ENCODE data around the gene OXER1.

The OXER1 gene, protein sequence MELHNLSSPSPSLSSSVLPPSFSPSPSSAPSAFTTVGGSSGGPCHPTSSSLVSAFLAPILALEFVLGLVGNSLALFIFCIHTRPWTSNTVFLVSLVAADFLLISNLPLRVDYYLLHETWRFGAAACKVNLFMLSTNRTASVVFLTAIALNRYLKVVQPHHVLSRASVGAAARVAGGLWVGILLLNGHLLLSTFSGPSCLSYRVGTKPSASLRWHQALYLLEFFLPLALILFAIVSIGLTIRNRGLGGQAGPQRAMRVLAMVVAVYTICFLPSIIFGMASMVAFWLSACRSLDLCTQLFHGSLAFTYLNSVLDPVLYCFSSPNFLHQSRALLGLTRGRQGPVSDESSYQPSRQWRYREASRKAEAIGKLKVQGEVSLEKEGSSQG

DNA sequence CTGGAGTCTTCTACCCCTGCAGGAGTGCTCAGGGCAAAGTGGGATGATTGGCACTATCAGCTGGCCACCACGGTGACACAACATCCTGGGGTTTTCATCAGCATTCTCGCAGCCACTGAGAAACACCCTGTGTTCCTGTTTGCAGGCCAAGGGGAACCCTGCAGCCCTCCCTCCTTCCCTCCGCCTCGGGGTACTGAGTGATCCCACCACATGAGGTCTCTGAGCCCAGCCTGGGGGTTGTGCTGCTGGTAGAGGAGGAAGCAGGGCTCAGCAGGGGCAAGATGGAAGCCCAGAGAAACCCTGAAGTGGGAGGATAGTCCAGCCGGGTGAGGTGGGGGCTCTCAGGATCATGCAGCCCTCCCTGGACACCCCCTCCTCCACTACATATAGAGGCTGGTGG, at the start of gene OXER1:
TSS of gene OXER1 (minus strand) at position 40 of the 400 bp plus-strand sequence. CDS start 73 bp downstream, outside the sequence.
- no peak for DNase-seq (ENCODE audit: low read depth in 2 of 2)

DNA sequence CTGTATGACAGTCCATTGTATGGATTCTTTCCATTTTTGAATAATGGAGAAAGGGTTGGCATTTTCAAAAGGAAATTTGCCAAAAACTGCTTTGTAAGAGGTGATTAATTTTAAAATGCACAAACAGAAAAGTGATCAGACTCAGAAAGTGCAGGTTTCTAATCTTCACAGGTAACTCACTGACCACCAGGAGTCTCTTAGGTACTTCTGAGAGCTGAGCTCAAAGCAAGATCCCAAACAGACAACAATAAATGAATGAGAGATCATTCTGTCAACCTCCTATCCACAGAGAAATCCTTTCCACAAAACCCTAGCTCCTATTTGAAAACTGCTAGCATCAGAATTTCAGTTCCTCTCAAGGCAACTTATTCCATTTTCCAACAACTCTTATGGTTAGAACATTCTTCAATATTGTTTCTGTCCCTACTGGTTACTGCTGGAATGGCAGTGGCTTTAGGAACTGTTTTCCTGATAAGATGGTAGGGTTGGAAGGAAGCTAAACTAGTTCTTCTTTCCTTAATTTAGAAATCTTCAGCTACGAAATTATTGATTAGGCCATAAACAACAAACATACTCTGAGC, 49.1 kb upstream of the OXER1 start:
- no peak for DNase-seq (ENCODE audit: low read depth in 2 of 2)

DNA sequence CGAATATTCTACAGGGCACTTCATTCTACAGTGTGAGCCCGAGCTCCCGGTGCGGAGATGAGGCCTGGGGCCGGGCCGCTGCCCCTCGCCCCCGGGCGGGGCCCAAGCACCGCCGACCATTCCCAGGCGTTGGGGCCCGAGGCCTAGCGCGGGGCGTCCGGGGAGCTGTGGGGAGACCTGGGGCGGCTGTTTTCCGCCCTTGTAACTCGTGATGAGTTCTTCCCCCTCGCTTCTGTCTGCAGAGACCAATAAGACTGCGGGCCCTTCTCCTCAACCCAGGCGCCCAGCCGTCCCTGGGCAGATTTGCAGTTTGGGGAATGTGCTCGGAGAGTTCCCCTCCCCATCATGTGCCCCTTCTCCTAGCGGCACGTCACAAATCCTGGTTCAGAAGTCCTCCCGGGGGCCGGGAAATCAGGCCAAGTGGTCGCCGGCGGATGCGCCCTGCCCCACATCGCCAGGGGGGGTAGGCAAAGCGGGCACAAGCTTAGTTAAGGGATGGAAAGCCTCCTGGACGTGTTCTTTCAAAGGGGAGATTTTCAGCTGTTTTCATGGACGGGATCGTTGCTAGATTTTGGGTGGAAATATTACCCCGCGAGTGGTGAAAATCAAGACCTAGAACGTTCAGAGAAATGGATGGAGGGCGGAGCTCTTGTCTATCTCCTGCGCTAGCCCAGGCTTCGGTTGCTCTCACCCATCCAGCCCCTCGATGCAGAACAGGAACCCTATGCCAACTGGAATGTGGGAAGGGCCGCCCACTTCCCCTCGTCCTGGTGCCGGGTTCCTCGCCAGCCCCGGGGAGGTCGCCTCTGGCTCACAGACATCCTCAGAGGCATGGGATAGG, 47.3 kb upstream of the OXER1 start:
- no peak for DNase-seq (ENCODE audit: low read depth in 2 of 2)

DNA sequence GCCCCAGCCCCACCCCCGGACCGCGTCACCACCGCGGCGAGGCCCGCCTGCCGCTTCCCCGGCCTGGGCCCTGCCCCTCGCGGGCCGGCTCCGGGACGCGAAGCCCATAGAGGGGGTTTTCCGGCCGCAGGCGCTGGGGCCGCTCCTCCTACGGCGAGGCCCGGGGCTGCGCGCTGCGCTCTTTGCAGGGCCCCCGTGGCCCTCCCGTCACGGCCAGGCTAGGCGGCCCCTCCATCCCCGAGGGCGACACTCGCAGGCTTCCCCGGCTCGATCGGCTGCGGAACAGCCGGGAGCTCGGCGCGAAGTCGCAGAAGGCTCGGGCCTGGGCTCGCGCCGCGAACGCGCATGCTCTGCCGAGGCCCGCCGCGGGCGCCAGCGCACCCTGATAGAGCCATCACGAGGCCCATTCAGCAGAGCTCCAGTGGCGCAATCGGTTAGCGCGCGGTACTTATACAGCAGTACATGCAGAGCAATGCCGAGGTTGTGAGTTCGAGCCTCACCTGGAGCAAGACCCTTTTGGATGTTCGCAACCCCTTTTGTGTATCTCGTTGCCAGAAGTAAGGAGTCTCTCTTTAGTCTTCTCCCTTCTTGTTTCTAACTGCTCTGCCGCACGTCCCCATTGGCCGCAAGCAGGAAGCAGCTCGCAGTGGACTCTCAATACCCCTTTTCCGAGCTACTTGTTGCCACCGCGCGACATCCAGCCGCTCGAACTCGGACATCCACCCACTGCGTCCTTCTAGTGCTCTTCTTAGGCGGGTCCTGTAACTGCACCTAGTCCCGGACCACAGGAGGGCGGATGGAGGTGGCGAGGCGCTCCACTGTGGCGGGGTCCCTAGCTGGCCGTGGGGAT, 46.4 kb upstream of the OXER1 start:
- DNase-seq (ENCODE audit: low read depth in 2 of 2): peak; percentile 90

DNA sequence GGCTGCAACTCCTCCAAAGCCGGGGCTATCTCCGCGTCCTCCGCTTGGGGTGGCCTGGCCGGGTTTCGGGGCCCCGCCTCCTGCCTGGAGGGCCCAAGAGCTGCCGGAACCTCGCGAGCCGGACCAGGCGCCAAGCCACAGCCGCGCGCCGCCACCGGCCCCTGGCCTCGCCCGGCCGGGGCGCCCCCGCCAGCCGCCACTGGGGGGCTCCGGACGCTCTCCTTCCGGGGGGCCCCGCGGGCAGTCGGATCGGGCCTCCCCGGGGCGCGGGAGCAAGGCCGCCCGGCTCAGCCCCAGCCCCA, 45.8 kb upstream of the OXER1 start:
- DNase-seq (ENCODE audit: low read depth in 2 of 2): peak; percentile 44 to 45

DNA sequence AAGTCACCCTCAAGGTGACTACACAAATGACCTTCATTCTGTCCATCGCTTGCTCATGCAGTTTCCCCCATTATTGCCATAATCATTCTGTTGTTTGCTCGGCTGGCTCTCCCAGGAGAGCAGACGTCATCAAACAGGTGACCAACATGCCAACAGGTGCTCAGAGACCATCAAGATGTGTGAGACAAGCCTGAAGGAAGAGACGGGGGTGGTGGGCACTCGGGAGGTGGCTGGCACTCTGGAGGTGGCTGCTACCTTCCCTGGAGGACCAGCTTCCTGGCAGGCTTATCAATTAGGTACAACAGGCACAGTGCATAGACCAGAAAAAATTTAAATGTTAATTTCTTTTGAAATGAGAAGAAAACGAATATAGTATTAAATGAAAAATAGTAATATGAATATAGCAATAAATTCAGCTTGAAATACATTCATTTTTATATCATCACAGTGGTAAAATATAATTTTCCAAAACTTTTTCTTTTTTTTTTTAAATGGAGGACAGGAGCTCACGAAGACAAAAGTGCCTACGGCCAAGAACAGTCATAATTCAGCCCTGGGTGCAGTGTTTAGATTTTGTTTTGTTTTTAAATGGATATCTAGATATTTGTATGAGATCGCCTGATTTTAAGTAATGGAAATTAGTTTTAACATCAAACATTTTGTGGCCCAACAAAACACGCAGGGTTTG, 45.3 kb upstream of the OXER1 start:
- no peak for DNase-seq (ENCODE audit: low read depth in 2 of 2)

DNA sequence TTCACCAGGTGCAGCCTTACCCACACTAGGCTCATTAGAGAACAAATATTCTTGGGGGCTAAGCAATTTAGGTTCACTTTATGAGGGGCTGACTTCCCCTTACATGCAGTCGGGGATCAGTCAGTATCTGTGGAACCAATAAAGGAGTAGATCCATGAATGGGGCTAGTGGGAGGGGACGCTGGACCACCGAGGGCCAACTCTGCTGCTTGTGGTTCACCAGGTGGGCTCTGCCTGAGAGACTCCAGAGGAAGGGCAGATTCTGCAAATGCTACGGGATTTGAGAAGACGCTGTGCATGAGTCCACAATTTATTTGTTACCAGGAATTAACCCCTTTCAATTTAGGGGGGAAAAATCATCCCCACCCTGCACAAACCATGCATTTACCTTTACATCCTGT, 44.4 kb upstream of the OXER1 start:
- DNase-seq (ENCODE audit: low read depth in 2 of 2): no peak

DNA sequence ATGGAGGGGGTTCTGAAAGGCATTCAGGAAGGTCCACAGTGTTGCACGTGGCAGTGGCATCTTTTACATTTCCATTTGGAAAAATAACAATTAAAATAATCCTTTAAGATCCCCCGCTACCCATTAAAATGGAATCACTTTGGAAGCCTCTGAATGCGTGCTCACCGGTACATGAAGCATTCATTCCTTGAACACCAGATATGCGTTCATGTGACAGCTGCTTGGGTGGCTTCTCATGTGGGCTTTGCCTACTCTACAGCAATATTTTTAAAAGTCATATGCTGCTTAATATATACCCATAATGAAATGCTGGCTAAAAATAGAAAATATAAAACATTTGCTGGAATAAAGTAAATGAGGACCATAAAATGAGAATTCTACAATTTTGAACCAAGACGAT, 42.9 kb upstream of the OXER1 start:
- DNase-seq (ENCODE audit: low read depth in 2 of 2): no peak

DNA sequence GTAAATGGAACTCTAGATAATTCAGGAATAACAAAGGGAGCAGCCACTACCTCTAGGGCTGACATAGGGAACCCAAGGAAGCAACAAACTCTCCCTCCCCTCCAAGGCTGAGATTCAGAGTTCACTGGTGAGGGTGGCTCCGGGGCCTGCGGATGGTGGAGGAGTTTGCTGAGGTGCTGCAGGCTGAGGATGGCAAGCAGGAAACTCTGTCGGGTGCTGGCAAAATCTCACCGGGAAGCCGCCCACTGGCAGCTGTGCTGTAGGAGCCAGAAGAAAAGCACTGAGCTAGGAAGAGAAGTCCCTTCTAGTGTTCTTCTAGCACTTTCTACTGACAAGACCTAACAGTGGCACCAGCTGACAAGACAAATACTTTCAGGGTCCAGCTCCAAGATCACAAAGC, 41.0 kb upstream of the OXER1 start:
- DNase-seq (ENCODE audit: low read depth in 2 of 2): no peak

DNA sequence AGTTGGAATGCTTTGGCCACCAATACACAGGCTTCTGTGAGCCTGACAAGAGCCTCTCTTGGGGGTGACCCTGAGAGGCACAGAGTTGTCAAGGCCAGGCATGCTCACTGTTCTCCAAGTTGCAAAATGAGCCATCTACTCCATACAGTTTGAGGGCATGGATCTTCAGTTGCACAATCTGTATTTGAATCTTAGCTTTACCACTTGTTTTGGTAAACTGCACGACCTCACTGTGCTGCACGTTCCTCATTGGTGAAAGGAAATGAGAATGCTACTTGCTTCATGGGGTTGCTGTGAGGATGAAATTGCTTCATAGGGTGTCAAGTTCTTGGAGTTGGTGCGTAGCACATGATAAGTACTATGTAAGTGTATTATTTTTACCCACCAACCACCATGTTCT, 40.4 kb upstream of the OXER1 start:
- DNase-seq (ENCODE audit: low read depth in 2 of 2): no peak

DNA sequence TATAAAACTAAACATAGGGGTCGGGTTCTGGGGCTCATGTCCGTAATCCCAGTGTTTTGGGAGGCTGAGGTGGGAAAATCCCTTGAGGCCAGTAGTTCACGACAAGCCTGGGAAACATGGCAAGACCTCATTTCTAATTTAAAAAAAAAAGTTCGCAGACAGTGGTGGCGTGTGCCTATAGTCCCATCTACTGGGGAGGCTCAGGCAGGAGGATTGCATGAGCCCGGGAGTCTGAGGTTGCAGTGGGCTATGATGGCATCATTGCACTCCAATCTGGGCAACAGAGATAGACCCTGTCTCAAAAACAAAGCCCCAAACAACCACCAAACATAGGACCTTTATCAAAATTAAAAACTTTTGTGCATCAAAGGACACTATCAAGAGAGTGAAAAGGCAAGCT, 38.2 kb upstream of the OXER1 start:
- no peak for DNase-seq (ENCODE audit: low read depth in 2 of 2)

DNA sequence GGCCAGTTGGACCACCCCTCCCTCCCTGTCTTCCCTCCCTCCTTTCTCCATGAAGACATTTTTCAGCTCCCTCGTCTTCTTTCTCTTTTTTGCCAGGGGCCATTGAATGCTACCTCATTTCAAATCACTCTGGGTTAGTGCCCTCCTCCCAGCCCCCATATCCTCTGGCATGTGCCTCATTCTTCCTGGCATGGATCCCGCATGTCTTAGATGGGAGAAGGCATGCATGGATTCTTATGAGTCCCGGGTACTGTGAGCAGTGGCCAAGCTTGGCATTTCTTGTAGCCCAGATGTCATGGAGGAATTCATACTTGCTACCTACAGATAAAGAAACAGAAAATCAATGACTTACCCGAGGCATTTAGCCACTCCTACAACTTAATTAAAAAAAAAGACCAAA, 37.4 kb upstream of the OXER1 start:
- DNase-seq (ENCODE audit: low read depth in 2 of 2): no peak

DNA sequence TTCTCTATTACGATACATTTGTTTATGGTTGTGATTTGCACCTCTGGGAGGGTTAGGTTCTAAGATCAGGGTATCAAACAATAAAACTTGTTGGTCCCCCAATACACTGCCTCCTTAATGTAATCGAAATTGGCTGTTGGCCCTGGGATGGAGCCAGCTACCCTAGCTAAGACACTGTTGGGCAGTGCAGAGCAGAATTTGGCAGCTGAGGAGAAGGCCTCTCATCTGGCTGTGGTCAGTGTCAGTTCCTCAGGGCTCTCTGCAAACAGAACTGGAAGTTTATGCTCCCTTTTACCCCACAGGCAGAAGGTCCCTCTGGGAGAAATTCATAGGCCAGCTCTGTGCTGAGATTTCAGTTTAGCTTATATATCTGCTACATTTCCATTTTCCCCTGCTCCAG, 37.0 kb upstream of the OXER1 start:
- no peak for DNase-seq (ENCODE audit: low read depth in 2 of 2)

DNA sequence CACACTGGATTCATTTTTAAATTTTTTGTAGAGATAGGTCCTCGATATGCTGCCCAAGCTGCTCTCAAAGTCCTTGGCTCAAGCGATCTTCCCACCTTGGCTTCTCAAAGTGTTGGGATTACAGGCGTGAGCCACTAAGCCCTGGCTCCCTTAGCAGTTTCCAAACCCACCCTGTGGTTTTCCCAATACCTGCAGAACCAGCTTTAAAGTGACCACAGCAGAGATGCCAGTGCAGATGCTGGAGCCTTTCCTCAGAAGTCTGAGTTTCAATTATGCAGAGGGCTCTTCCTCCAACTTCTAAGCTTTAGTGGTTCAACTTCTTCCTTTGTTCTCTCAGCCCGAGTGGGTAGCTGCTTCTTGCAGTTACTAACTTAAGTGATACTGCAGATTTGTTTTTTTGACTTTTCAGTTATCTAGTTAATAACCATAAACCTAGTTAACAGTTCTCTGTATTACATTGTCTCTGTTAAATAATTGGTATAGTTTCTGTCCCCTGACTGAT, 36.6 kb upstream of the OXER1 start:
- DNase-seq (ENCODE audit: low read depth in 2 of 2): no peak

DNA sequence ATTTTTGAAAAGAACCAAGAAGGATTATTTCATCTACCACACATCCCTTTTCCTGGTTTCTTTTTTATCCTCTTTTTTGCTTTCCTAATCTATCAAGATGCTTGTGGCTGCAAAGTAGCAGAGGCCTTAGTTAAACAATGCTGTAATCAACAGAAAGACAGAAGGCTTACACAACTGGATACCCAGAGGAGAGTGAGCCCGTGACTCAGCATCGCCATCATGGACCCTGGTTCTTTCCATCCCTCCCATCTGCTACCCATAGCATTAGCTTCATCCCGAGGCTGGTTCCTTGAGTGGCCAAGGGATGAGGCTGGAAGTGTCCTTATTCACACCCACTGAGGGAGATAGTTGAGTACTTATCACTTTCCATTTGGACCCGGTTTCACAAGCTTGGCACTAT, 35.9 kb upstream of the OXER1 start:
- DNase-seq (ENCODE audit: low read depth in 2 of 2): no peak

DNA sequence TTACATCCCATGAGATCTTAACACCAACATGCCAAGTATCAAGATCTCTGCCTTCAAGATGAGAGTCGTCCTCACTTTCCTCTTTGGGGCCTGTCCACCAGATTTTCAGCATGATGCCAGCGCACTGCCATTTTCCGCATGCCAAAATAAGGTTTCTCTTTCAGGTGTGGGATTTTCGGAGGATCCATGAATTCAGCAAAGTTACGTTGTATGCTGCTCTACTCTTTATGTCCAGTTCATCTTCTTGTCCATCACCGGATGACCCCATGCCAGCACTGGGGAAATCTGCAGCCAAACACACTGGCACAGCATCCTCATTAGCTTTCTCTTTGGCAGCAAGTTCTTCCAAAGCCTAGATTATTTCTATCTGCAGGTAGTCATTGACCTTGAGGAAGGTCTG, 33.3 kb upstream of the OXER1 start:
- DNase-seq (ENCODE audit: low read depth in 2 of 2): no peak

DNA sequence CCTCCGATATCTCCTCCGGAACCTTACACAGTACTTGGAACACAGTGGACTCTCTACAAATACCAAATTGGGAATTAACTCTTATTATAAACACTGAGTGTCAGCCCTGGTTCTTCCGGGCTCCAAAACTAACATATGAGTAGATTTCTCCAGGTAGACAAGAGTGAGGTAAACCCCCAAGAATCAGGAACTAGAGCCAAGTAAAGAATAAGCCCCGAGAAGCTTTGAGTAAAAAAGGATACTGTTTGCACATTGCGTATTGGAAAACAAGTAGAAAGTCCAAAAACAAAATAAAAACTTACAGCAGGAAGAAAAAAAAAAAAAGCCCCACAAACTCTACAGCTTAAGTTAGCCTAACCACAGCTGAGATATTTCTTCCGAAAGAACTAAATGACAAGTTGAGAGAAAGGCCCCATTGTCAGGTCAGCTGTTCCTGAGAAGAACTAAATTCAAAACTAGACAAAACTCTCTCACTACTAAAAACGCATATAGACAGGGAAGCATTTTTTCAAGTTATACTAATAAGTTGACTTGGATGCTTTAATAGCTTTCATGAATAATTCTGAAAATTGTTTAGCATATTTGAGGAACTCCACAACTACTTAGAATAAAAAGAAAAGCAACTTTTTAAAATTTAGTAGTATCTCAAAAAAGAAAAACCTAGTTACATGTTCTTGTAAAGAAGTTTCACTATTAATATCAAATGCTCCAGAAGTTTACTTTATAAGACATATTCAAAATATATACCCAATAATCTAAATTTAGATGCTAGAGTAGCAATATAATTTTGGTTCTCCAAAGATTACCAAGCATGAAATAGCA, 32.7 kb upstream of the OXER1 start:
- DNase-seq (ENCODE audit: low read depth in 2 of 2): no peak

DNA sequence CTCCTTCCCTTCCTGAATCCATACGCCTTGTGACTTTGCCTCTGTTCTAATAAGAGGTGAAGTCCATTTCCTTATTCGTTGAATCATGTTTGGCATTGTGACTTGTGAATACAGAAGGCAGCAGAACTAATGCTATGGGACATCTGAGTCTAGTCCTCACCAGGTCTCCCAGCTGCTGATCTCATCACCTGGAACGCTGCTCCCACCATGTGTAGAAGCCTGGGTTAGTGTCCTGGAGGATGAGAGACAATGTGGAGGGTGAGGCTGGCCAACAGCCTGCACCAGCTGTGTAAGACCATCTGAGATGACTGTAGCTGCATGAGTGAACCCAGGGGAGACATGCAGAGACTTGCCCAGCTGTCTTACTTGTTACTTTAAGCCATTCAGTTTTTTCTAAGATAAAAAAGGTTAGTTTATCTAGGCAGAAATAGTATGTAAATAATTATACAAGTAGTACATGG, 31.9 kb upstream of the OXER1 start:
- no peak for DNase-seq (ENCODE audit: low read depth in 2 of 2)

DNA sequence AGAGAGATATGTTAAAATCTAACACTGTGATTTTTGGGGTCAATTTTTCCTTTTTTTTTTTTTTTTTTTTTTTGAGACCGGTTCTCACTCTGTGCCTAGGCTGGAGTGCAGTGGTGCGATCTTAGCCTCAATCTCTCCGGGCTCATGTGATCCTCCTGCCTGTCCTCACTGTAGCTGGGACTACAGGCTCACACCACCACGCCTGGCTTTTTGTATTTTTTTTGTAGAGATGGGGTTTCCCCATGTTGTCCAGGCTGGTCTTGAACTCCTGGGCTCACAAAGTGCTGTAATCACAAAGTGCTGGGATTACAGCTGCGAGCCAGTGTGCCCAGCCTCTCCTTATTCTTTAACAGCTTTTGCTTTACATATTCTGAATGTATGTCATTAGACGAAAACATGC, 31.3 kb upstream of the OXER1 start:
- DNase-seq (ENCODE audit: low read depth in 2 of 2): no peak
